Stomach smooth muscle (tissue), 2 donors: ENCODE data around the gene CCDC148.

ENCODE experiments used
- H3K27ac ChIP-seq: one replicate; pipeline ENCODE4 v1.7.0; 2013; ENCODE audit warnings: mild to moderate bottlenecking, low read length, inconsistent platforms
- H3K27me3 ChIP-seq, 2 donors: one replicate each; pipeline ENCODE4 v1.7.0; 2013; ENCODE audit warnings: low read length in 2 of 2; ENCODE audit not compliant: insufficient read depth in 2 of 2, control insufficient read depth in 1 of 2
- H3K36me3 ChIP-seq, 2 donors: one replicate each; pipeline ENCODE4 v1.7.0; 2013; ENCODE audit warnings: low read length in 2 of 2; ENCODE audit not compliant: control insufficient read depth in 2 of 2, insufficient read depth in 2 of 2
- H3K4me1 ChIP-seq: one replicate; pipeline ENCODE4 v1.7.0; 2013; ENCODE audit warnings: low read length; ENCODE audit not compliant: control insufficient read depth, insufficient read depth
- H3K4me3 ChIP-seq, 2 donors: one replicate each; pipeline ENCODE4 v1.7.0; 2013; ENCODE audit warnings: low read length in 2 of 2
- H3K9ac ChIP-seq, 2 donors: one replicate each; pipeline ENCODE4 v1.7.0; 2013; ENCODE audit warnings: low read length in 2 of 2, mild to moderate bottlenecking in 1 of 2
- H3K9me3 ChIP-seq, 2 donors: one replicate each; pipeline ENCODE4 v1.7.0; 2013; ENCODE audit warnings: low read length in 2 of 2; ENCODE audit not compliant: control insufficient read depth in 2 of 2
- donor health status: healthy.
- donor health status: Pancreatic carcinoma.

The CCDC148 gene

GRCh38 chr2:158192515-158193443 lies 263.8 kb downstream of the CCDC148 start:
- Histone ChIP-seq H3K27me3 (no peaks in the 10 kb centered on the region), H3K4me3 (no peak overlapping the region), H3K9ac (no peak overlapping the region), H3K4me1 (peaks cover 2% of the 10 kb centered on the region), H3K27ac (no peak overlapping the region), H3K9me3 (no peaks in the 10 kb centered on the region), H3K36me3 (no peaks in the 10 kb centered on the region)

GRCh38 chr2:158191076-158191895 lies 265.3 kb downstream of the CCDC148 start:
- H3K27me3 ChIP-seq = no peaks in the 10 kb centered on the region
- no peaks in the 10 kb centered on the region for H3K9me3 ChIP-seq
- H3K4me1 ChIP-seq = peaks cover 2% of the 10 kb centered on the region
- no peak overlapping the region for H3K4me3 ChIP-seq
- H3K36me3 ChIP-seq = no peaks in the 10 kb centered on the region
- H3K9ac ChIP-seq = no peak overlapping the region
- no peak overlapping the region for H3K27ac ChIP-seq

- Histone ChIP-seq H3K36me3 (no peaks in the 10 kb centered on the region), H3K9ac (no peak overlapping the region), H3K4me1 (peaks cover 2% of the 10 kb centered on the region), H3K4me3 (no peak overlapping the region), H3K27me3 (no peaks in the 10 kb centered on the region), H3K9me3 (no peaks in the 10 kb centered on the region), H3K27ac (no peak overlapping the region)
These were observed 267.0 kb downstream of the CCDC148 start for GRCh38 chr2:158189526-158189925.

GRCh38 chr2:158187908-158188307 lies 268.6 kb downstream of the CCDC148 start:
- Histone ChIP-seq H3K9ac (no peak overlapping the region), H3K9me3 (no peaks in the 10 kb centered on the region), H3K4me1 (peaks cover 2% of the 10 kb centered on the region)

GRCh38 chr2:158184556-158185343 lies 271.8 kb downstream of the CCDC148 start:
- Histone ChIP-seq H3K4me1 (no peaks in the 10 kb centered on the region), H3K4me3 (no peak overlapping the region), H3K27me3 (no peaks in the 10 kb centered on the region), H3K36me3 (no peaks in the 10 kb centered on the region), H3K9ac (no peak overlapping the region), H3K27ac (no peak overlapping the region), H3K9me3 (no peaks in the 10 kb centered on the region)

More at GRCh38 chr2:158187908-158188307, 268.6 kb downstream of the CCDC148 start:
- no peak overlapping the region for H3K4me3 ChIP-seq
- no peaks in the 10 kb centered on the region for H3K27me3 ChIP-seq
- no peak overlapping the region for H3K27ac ChIP-seq
- no peaks in the 10 kb centered on the region for H3K36me3 ChIP-seq

- Histone ChIP-seq H3K9ac (no peak overlapping the region), H3K4me3 (no peak overlapping the region), H3K36me3 (no peaks in the 10 kb centered on the region), H3K9me3 (no peaks in the 10 kb centered on the region), H3K27ac (no peak overlapping the region), H3K4me1 (no peaks in the 10 kb centered on the region), H3K27me3 (no peaks in the 10 kb centered on the region)
These were observed 272.6 kb downstream of the CCDC148 start for GRCh38 chr2:158184001-158184400.

- Histone ChIP-seq H3K27ac (no peak overlapping the region), H3K27me3 (no peaks in the 10 kb centered on the region), H3K9ac (no peak overlapping the region), H3K4me1 (no peaks in the 10 kb centered on the region), H3K36me3 (no peaks in the 10 kb centered on the region), H3K9me3 (no peaks in the 10 kb centered on the region), H3K4me3 (no peak overlapping the region)
These were observed 273.8 kb downstream of the CCDC148 start for GRCh38 chr2:158182676-158183295.

GRCh38 chr2:158181171-158181570 lies 275.4 kb downstream of the CCDC148 start:
- H3K27ac ChIP-seq = no peak overlapping the region
- no peaks in the 10 kb centered on the region for H3K9me3 ChIP-seq
- H3K36me3 ChIP-seq = no peaks in the 10 kb centered on the region
- no peaks in the 10 kb centered on the region for H3K27me3 ChIP-seq
- no peak overlapping the region for H3K4me3 ChIP-seq
- no peaks in the 10 kb centered on the region for H3K4me1 ChIP-seq
- H3K9ac ChIP-seq = no peak overlapping the region

- no peaks in the 10 kb centered on the region for H3K4me1 ChIP-seq
- H3K36me3 ChIP-seq = no peaks in the 10 kb centered on the region
- no peaks in the 10 kb centered on the region for H3K9me3 ChIP-seq
- no peak overlapping the region for H3K27ac ChIP-seq
- H3K4me3 ChIP-seq = no peak overlapping the region
- H3K9ac ChIP-seq = no peak overlapping the region
- no peaks in the 10 kb centered on the region for H3K27me3 ChIP-seq
These were observed 276.9 kb downstream of the CCDC148 start for GRCh38 chr2:158179660-158180059.

GRCh38 chr2:158178646-158179045 lies 277.9 kb downstream of the CCDC148 start:
- no peaks in the 10 kb centered on the region for H3K36me3 ChIP-seq
- no peaks in the 10 kb centered on the region for H3K27me3 ChIP-seq
- no peaks in the 10 kb centered on the region for H3K4me1 ChIP-seq
- H3K9me3 ChIP-seq = no peaks in the 10 kb centered on the region
- H3K27ac ChIP-seq = no peak overlapping the region
- H3K9ac ChIP-seq = no peak overlapping the region
- no peak overlapping the region for H3K4me3 ChIP-seq
